IMR-90 (cell line): ENCODE data around the gene CHPF2. TPM values are rescaled to one million over a fixed set of nuclear protein-coding genes. Genes with fewer than 3 reads are reported as not detected.

Experiments
- ATAC-seq: fragments of 200-7000 bp; cut with Tn5 transposase; 2 replicates; pipeline ENCODE4 v1.9.1; 2020; ENCODE audit warnings: low read depth, mild to moderate bottlenecking, moderate library complexity
- BruUV-seq: library from RNA; stranded (reverse); fragments of 400-500 nt; replicated peaks from 2 replicates; lab custom pipeline; 2021; lab: Mats Ljungman, UMichigan
- CTCF ChIA-PET: fragments of 300-600 bp; formaldehyde crosslinking; extraction: SDS; loops from one replicate; lab custom pipeline; 2021; ENCODE audit warnings: antibody characterized with exemption; lab: Yijun Ruan, JAX
- POLR2A ChIA-PET: fragments of 300-600 bp; sonication (Branson Sonifier 250); formaldehyde crosslinking; loops from one replicate; lab custom pipeline; 2022; ENCODE audit warnings: antibody characterized with exemption; ENCODE audit not compliant: unreplicated experiment; lab: Charles Lee
- DNase-seq: peaks from one replicate; pipeline ENCODE4 v3.0.0; 2013
- H2AFZ ChIP-seq: replicated peaks from 2 replicates; pipeline ENCODE3; 2013; ENCODE audit warnings: low read length, mild to moderate bottlenecking; ENCODE audit not compliant: poor library complexity
- H2AK5ac ChIP-seq: 2 replicates; pipeline ENCODE4 v1.6.1; 2013; ENCODE audit warnings: low read depth, low read length, inconsistent platforms
- H2AK9ac ChIP-seq: replicated peaks from 2 replicates; pipeline ENCODE3; 2013; ENCODE audit warnings: mild to moderate bottlenecking, low read depth, low read length, moderate library complexity; ENCODE audit not compliant: poor library complexity
- H2BK120ac ChIP-seq: 2 replicates; pipeline ENCODE4 v1.6.1; 2013; ENCODE audit warnings: low read depth, low read length, inconsistent platforms
- H2BK15ac ChIP-seq: 3 replicates; pipeline ENCODE4 v1.6.1; 2013; ENCODE audit warnings: low read depth, low read length, inconsistent platforms
- H2BK20ac ChIP-seq: 2 replicates; pipeline ENCODE4 v1.6.1; 2013; ENCODE audit warnings: low read depth, mild to moderate bottlenecking, inconsistent platforms, low read length, moderate library complexity
- H2BK5ac ChIP-seq: 2 replicates; pipeline ENCODE4 v1.6.1; 2013; ENCODE audit warnings: mild to moderate bottlenecking, low read depth, low read length, inconsistent platforms; ENCODE audit not compliant: poor library complexity, severe bottlenecking
- H3K14ac ChIP-seq: replicated peaks from 2 replicates; pipeline ENCODE4 v1.6.1; 2013; ENCODE audit warnings: low read depth, low read length, inconsistent platforms
- H3K18ac ChIP-seq: 2 replicates; pipeline ENCODE4 v1.6.1; 2013; ENCODE audit warnings: low read depth, low read length, control low read depth
- H3K23ac ChIP-seq: 2 replicates; pipeline ENCODE4 v1.6.1; 2013; ENCODE audit warnings: low read depth, low read length, inconsistent platforms
- H3K27ac ChIP-seq: 2 replicates; pipeline ENCODE4 v1.5.1; 2013; ENCODE audit warnings: mild to moderate bottlenecking, control low read depth, low read length; ENCODE audit not compliant: insufficient read depth
- H3K27me3 ChIP-seq: 2 replicates; pipeline ENCODE4 v1.6.1; 2013; ENCODE audit warnings: low read length; ENCODE audit not compliant: control insufficient read depth, insufficient read depth
- H3K36me3 ChIP-seq: 2 replicates; pipeline ENCODE4 v1.6.1; 2013; ENCODE audit warnings: low read length, mixed read lengths; ENCODE audit not compliant: control insufficient read depth, insufficient read depth
- H3K4ac ChIP-seq: 2 replicates; pipeline ENCODE4 v1.6.1; 2013; ENCODE audit warnings: low read depth, low read length, inconsistent platforms
- H3K4me1 ChIP-seq: 2 replicates; pipeline ENCODE4 v1.6.1; 2013; ENCODE audit warnings: low read length, mixed read lengths; ENCODE audit not compliant: control insufficient read depth, insufficient read depth
- H3K4me2 ChIP-seq: 2 replicates; pipeline ENCODE4 v1.6.1; 2013; ENCODE audit warnings: low read depth, mild to moderate bottlenecking, control low read depth, low read length, moderate library complexity
- H3K4me3 ChIP-seq: 2 replicates; pipeline ENCODE4 v1.5.1; 2013; ENCODE audit warnings: low read depth, mild to moderate bottlenecking, control low read depth, low read length, moderate library complexity; ENCODE audit not compliant: insufficient read depth
- H3K56ac ChIP-seq: 2 replicates; pipeline ENCODE4 v1.6.1; 2013; ENCODE audit warnings: low read length, inconsistent platforms; ENCODE audit not compliant: insufficient read depth; ENCODE audit errors: extremely low read depth
- H3K79me1 ChIP-seq, 2 experiments: 2 replicates each; pipeline ENCODE4 v1.6.1; 2013; ENCODE audit warnings: low read length in 2 of 2, inconsistent platforms in 1 of 2, low read depth in 1 of 2
- H3K9ac ChIP-seq: 2 replicates; pipeline ENCODE4 v1.6.1; 2013; ENCODE audit warnings: low read depth, low read length, control low read depth
- H3K9me1 ChIP-seq: 2 replicates; pipeline ENCODE4 v1.6.1; 2013; ENCODE audit warnings: low read length, inconsistent platforms; ENCODE audit not compliant: insufficient read depth
- H3K9me3 ChIP-seq: 2 replicates; pipeline ENCODE4 v1.6.1; 2013; ENCODE audit warnings: low read length; ENCODE audit not compliant: control insufficient read depth, insufficient read depth
- H4K20me1 ChIP-seq: 2 replicates; pipeline ENCODE4 v1.6.1; 2013; ENCODE audit warnings: low read length, inconsistent platforms; ENCODE audit not compliant: insufficient read depth
- H4K5ac ChIP-seq: 2 replicates; pipeline ENCODE4 v1.6.1; 2013; ENCODE audit warnings: mild to moderate bottlenecking, low read depth, low read length, control low read depth
- H4K8ac ChIP-seq, 2 experiments: 2 replicates each; pipeline ENCODE4 v1.6.1; 2013; ENCODE audit warnings: low read depth in 2 of 2, low read length in 2 of 2, control low read depth in 1 of 2, inconsistent platforms in 1 of 2
- H4K91ac ChIP-seq: 2 replicates; pipeline ENCODE4 v1.6.1; 2013; ENCODE audit warnings: low read depth, low read length, inconsistent platforms; ENCODE audit not compliant: insufficient read depth
- FOS ChIP-seq: fragments of 150-350 bp; IDR thresholded peaks from 2 replicates; pipeline ENCODE4 v1.6.1; 2016; ENCODE audit warnings: low read depth, low read length
- whole genome bisulfite sequencing, 2 experiments: methylation state at CpG; one replicate each; pipeline versions ENCODE4 v1.1.5 to v1.1.7; 2013; ENCODE audit warnings: missing lambda C conversion rate in 2 of 2; ENCODE audit not compliant: insufficient read length in 1 of 2; ENCODE audit errors: extremely low coverage in 2 of 2; 5-methylcytosine and 5-hydroxymethylcytosine counted together
- dilution Hi-C: fragments of 300-500 bp; cut with HindIII; formaldehyde crosslinking; loops from one replicate; pipeline ENCODE4 v1.14.3; 2018; ENCODE audit warnings: low sequenced_read_pairs; ENCODE audit not compliant: unreplicated experiment
- in situ Hi-C: fragments of 300-500 bp; cut with MboI; formaldehyde crosslinking; loops from 3 replicates; pipeline ENCODE4 v1.14.3; 2019; ENCODE audit warnings: low sequenced_read_pairs, inconsistent platforms, mixed read lengths
- intact Hi-C: fragments of 100-400 bp; cut with micrococcal nuclease; formaldehyde crosslinking; loops from 2 replicates; pipeline ENCODE4 v1.10.0; 2022
- polyA plus RNA-seq, 3 experiments: library from polyadenylated mRNA; depleted of rRNA; stranded (reverse); fragments of >200 nt; gene quantifications; 2 replicates each; pipeline ENCODE4 v1.2.3, GENCODE V29; 2012; ENCODE audit warnings: low replicate concordance in 1 of 3
- total RNA-seq: library from RNA; depleted of rRNA; stranded (reverse); fragments of >200 nt; gene quantifications from 2 replicates; pipeline ENCODE4 v1.2.3, GENCODE V29; 2012

Gene CHPF2
- total and polyA plus RNA-seq, 2 of the 4 experiments (the other 2 are of a cell fraction): 26.2 to 77.0 TPM

DNA sequence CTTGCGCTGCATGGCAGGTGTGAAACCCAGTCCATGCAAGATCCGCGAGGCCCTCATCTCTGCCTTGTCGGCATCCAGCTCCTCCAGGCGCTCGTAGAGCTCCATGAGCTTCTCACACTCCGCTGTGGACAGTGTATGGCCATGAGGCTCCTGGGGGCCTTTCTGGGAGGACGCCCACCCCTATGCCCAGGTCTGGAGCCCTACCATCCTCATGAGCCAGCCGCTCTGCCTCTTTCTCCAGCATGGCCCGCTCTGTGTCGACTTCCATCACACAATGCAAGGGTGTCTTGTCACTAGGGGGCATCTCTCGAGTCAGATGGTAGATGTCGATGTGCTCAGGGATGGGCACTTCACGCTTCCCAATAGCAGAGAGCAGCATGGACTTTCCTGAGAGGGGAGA is 8.6 kb upstream of the CHPF2 start:
- Histone ChIP-seq H2BK20ac (no peak overlapping the region), H3K9me1 (peaks cover 4% of the 10 kb centered on the region), H3K36me3 (peaks cover 43% of the 10 kb centered on the region), H2BK120ac (no peak overlapping the region), H3K79me1 (peaks cover 15 to 37% of the 10 kb centered on the region in 2 experiments), H2AK9ac (no peak overlapping the region), H3K4me3 (no peak overlapping the region), H2AFZ (no peak overlapping the region), H3K9ac (no peak overlapping the region), H3K14ac (no peak overlapping the region), H3K4me2 (no peak overlapping the region), H4K8ac (no peak overlapping the region), H4K20me1 (no peaks in the 10 kb centered on the region), H2BK5ac (no peak overlapping the region), H3K4me1 (peaks cover 7% of the 10 kb centered on the region), H3K9me3 (no peaks in the 10 kb centered on the region), H3K4ac (no peak overlapping the region), H3K23ac (no peak overlapping the region), H3K56ac (no peak overlapping the region), H3K18ac (no peak overlapping the region), H3K27ac (no peak overlapping the region), H4K5ac (no peak overlapping the region), H2AK5ac (no peak overlapping the region), H2BK15ac (no peak overlapping the region), H4K91ac (no peak overlapping the region), H3K27me3 (no peaks in the 10 kb centered on the region)
- ATAC-seq (no peak), DNase-seq (no peak)
- ChIA-PET CTCF (no interaction called here), POLR2A (no interaction called here)
- BruUV-seq: no TSS peak
- intact Hi-C loops (no loop called here), in situ Hi-C loops (no loop called here), dilution Hi-C loops (no loop called here)
- WGBS, 2 experiments: 95% methylated on average over 7 of the region's 14 CpGs; no CpG with 5 or more reads in 1 of the 2 experiments
- no peak for TF ChIP-seq FOS
